GM21825 (cell line): Measurements from ENCODE around the gene LAYN.

Experiments used
- ATAC-seq: cut with Tn5 transposase; IDR thresholded peaks from one replicate; pipeline ENCODE4 v1.9.1; 2021; ENCODE audit warnings: mild to moderate bottlenecking, moderate library complexity; ENCODE audit not compliant: unreplicated experiment

Gene LAYN

DNA sequence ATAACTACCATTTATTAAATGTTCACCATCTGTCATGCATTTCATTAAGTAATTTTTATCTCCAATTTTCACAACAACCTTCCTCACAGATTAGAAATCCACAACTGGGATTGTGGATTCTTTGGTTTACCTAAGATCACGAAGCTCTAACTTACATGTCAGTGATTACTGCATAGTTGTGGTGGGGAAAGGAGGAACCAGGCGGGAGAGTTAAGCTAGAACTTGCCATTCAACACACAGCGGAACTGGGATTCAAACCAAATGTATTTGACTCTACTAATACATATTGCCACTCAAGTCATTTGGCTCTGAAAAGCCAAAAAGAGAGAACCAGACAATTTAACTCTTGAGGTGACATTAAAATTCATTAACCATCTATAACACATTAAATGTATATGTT, 10.4 kb upstream of the LAYN start:
- ATAC-seq, result no peak

DNA sequence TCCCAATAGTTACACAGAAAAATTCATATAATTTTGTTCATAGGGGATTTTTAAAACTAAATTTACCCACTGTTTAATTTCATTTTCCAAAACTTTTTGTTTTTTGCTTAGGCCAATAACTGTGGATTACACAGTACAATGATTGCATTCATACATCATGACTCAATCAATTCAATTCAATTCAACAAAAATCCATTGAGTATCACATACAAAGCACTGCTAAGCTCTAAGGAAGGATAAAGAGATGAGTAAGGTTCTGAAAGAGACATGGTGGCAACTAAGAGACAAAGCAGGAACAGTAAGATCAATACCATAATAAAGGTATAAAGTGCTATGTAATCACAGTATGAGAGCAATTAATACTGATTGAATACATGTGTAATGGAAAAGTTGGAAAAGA, 9.4 kb upstream of the LAYN start:
- no peak for ATAC-seq

DNA sequence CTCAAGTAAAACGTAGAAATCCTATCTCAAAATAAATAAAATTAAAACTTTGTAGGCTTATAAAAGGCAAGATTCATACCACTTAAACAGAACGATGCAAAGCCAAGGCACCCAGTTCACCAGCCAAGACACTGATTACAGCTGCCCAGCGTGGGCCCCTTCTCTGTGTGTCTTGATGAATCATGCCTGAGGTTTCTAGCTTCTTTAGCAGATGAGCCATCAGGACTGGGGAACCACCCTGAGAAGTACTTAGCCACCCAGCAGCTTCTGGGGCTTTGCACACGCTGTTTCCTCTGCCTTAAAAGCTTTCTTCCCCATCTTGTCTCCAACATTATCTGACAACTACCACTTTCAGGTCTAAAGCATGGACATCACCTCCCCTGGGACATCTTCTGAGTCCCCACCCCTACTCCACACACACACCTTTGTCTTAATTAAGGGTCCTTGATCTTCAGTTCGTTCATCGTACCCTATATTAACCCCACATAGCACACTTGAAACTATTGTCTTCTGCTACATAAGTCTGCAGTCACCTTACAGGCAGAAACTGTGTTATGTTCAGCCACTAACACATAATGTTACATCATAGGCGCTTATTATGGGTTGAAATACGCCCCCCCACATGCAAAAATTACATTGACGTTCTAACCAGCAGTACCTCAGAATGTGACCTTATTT, 8.7 kb upstream of the LAYN start:
- ATAC-seq, result peak; percentile 83

DNA sequence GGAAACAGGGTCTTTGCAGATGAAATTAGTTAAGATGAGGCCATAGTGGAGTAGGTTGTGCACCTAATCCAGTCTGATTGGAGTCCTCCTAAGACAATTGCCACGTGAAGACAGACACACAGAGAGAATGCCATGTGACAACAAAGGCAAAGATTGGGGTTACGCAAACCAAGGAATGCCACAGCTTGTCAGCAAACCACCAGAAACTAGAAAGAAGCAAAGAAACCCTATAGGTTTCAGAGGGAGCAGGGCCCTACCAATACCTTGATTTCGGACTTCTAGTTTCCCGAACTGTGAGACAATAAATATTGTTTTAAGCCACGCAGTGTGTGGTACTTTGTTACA, 8.2 kb upstream of the LAYN start:
- no peak for ATAC-seq

DNA sequence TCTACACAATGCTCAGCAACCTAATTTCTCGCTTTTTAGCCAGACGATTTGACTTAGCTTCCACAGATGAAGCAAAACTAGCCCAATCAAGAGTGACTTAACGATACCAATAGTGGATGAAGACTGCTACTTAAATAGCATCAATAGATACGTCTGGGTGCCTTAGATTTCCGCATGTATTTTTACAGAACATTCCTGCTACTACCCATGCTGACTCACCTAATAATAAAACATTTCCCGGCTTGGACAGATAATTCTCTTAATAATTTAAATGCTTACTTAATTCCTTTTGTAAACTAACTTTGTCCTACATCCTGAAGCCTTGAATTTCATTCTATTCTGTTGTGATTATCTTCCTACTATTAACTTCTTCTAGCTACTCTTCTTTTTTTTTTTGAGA, 5.2 kb upstream of the LAYN start:
- no peak for ATAC-seq

DNA sequence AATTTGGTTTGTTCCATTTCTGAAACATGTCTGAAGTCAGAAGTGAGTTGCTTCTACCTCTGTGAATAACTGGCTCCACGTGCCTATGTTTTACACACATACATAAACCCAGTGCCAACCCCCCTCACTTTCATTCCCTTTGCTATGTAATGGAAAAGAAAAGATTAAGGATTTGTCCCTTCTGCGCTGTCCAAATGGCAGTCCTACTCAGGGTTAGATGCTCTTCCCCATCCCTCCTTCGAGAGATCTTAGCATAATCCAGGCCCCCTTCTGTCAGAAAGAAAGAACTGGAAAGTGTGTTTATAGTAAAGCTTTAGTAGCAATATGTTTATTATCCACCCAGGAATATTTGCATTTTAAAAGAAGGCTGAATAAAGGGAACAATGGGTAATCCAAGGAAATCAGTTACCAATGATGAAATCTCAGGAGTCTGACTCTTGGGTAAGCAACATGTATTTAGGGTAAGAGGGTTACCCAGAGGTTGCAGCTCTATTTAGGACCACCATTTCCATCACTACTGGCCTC, 3.1 kb upstream of the LAYN start:
- no peak for ATAC-seq

DNA sequence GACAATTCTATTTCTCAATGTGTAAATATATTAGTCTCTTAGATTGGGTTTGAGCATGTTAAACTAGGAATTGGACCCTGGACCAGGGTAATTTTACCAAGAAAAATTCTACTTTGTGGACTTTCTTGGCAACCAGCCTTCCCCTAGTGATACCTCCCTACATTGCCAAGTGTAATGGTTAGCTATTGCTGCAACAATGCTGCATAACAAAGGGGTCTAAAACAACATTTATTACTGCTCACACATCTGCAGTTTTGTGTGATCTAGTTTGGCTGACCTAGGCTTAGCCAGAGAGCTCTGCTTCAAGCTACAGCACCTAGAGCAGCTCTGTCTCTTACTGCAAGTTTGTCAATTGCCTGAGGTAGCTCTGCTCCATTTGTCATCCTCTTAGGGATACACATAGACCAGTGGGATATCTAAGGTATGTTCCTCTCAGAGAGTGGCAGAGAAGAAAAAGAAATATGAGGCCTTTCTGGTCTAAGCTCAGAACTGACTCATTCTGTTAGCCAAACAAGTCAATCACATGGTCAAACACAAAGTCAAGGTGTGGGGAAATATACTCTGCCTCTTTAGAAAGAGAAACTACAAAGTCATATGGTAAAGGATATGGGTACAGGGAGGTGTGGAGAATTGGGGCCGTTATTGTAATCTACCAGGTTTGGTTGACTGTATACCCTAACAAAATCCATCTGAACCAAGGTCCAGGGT, 2.0 kb upstream of the LAYN start:
- no peak for ATAC-seq

DNA sequence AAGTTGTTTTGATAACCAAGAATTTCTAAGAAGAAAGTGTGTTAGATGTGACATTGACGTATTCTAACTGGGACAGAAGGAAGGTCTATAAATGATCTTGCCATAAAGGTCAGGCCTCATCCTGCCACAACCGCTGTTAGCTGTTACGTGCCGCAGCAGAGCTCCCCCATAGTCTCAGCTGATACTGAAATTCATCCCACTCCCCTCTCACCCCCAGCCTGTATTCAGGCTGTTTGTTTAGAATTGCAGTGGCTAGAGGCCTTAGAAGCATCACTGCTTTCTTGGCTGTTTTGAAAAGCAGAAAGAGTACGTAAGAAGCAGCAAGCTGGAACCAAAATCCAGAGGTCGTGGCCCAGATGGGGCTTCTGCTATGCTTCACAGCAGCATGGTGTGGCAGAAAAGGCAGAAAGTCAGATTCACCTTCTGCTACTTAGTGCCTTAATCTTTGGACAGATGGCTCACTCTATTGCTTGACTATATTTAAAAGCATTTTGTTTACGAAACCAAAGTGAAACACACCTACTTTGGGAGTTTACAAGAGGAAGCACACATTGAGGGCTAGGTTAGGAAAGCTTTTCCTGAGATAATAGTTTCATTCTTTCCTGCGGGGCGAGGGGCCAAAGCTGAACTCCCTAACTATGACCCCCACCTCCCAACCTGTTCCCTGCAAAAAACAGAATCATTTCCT, 950 bp upstream of the LAYN start:
- ATAC-seq, result no peak

DNA sequence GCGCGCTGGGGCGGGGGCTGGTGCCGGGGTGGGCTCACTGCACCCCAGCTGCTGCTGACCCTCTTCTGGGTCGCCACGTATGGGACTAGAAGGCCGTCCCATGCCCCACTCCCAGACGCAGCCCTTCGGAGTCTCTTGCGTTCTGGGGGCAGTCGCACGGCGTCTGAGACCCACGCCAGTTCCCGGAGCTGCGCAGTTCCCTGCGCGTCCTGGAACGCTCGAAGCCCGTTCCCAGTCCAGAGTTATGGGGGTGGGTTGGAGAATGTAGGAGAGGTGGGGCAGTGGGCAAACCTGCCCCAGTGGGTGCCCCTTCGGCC, 375 bp downstream of the LAYN start:
- ATAC-seq, result no peak

DNA sequence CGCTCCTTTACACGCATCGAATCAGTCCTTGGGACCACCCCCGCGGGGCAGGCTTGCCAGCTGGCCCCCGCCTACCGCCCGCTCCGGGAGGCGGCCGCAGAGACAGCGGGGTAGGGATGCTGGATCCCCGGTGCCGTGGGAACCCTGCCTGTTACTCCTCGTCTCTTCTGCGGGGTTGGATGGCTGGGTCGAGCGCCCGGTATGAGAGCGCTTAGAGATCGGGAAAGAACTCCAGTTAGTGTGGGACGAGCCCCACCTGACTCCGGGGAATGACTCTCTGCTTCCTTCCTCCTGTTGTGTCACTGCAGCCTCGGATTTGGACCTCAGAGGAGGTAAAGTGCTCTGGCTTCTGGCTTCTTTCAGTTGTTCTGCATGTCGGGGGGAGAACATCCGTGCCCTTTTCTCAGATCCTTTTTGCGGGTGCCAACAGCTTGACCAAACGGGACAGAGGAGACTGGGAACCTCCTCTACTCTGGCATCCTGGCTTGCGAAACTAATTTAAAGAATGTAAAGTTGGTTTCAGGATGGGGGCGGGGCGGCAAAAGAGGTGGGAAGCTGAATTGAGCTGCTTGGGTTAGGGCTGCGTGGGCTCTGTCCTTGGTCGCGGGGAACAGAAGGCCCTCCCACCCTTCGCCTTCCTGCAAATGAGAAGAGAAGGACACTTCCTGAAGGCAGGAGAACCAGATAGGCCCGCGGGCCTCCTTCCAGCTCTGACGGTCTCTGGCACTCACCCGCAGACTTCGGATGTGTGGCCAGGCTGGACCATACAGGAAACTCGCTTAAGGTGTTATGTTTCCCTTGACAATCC, 938 bp downstream of the LAYN start:
- no peak for ATAC-seq

DNA sequence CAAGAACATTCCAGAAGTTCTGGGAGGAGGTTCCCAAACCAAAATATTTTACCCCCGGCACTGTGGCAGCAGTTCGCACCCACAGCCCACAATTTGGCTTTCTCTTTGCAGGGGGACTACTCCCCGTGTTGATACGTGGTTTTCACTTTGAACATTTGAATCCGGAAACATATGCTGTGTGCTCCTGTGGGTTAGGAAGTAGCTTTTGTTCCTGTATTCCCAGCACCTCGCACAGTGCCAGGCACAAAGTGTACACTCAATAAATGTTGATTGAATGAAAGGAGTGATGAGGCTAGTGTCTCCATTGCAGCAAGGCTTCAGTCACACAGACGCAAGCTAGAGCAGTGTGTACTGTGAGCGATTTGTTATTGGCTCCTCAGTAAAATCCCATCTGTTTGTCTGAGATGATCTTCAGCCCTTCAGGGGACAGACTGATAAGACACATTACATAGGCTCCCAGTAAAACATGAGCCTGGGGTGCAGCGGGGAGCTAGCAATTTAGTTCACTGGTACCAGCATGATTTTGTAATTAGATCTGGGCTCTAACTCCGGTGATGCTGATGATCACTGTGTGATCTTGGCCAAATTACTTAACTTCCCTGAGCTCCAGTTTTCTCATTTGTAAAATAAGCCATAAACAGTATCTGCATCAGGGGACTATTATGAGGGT, 2.2 kb downstream of the LAYN start:
- ATAC-seq, result no peak

DNA sequence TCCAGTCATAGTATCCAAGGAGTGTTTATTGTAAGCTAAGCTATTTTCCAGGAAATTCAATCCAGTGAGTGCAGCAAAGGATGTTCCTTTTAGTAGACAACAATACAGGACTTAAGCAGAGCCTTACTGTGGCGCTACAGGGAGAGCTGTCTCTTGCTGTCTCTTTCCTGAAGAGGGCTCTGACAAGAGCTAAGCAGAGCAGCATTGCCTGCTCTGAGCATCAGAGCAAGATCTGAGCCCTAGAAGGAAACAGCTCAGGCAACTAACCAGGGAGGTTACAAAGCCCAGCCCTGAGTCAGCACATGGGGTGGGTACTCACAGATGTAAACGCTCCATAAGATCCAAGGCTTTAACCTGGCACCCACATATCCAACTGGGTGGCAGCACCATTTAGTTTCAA, 8.0 kb downstream of the LAYN start:
- ATAC-seq, result no peak

DNA sequence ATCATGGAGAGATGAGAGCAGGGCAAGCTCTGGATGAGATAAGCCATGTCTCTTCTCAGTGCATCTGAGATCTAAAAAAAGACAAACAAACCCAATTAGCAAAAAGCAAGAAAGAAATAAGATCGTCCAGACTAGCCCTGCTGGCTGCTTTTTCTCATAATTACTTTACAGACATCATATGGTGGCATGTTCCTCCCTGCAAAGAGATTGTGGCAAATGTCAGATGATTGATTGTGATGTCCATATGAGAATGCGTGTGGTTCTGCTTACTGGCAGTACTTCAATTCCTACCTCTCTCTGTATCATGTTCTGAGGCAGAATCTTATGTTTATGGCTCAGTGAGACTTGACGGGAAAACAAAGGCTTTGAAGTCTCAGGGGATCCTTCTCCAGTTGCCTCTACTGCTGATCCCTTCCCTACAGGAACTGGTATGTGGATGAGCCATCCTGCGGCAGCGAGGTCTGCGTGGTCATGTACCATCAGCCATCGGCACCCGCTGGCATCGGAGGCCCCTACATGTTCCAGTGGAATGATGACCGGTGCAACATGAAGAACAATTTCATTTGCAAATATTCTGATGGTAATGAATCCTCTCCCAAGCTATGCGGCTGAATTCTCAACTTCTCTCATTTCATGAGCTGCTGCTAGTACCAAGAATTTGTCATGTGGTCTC, 8.8 kb downstream of the LAYN start:
- no peak for ATAC-seq

DNA sequence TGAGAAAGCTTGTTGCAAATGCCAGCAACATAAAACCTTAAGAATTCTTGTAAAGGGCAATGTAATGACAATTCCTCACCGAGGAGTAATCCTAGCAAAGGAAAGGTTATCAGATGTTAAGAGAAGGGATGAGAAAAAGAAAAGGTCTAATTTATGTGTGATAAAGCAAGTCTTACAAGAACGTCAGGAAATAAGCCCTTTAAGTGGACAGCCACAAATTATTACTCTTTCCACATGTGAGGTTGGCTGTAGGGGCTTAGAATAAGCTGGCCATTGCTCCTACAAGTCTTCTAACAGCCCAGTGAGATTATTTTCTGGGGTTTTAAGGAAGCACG, 9.3 kb downstream of the LAYN start:
- ATAC-seq, result no peak

DNA sequence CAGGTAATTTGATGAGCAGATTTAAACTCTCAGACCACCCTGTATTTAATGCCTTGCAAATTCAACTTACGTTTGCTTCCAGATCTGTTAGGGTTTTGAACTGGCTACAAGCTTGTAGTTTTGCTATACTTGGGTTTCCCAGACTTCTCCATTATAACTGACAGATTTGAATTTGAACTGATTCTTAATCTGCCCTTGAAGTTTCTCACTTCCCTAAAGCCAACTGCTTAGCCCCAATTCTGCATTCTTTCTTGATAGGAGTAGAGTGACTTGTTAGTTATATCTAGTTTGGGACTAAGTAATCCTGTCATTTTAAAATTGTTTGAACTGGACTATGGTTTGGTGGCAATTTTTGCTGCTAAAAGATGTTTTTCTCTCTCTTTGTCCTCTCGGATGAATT, 9.7 kb downstream of the LAYN start:
- ATAC-seq, result no peak

DNA sequence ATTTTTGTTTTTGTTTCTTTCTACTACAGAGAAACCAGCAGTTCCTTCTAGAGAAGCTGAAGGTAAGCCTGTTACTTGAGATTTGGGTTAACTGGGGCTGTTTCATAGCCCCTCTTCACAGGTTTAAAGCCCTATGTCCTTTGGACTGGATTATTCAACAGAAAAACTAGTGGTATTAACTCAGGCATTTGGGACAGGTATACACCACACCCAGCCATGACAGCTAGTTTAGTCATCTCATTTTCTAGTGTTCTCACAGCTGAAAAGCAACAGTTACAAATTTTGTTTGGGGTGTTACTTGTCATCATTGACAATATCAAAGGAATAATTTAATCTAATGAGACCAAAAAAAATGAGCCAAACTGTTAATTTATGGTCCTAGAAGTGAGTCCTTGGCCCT, 14.0 kb downstream of the LAYN start:
- no peak for ATAC-seq

DNA sequence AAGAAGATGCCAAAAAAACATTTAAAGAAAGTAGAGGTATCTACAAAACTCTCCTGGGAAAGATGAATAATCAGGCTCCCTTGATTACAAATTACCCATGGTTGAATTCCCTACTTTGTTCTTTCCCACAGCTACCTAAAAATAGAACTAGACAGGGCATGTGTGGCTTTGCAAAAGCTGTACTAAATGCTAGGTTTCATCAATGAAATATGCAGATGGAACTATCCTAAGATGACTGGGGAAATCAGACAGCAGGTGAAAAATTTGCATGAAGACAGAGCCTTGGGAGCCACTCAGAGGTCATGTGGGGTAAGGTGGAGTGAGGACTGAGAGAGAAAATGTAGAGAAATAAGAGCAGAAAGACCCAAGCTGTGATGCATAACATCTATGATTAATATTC, 14.7 kb downstream of the LAYN start:
- ATAC-seq, result no peak

DNA sequence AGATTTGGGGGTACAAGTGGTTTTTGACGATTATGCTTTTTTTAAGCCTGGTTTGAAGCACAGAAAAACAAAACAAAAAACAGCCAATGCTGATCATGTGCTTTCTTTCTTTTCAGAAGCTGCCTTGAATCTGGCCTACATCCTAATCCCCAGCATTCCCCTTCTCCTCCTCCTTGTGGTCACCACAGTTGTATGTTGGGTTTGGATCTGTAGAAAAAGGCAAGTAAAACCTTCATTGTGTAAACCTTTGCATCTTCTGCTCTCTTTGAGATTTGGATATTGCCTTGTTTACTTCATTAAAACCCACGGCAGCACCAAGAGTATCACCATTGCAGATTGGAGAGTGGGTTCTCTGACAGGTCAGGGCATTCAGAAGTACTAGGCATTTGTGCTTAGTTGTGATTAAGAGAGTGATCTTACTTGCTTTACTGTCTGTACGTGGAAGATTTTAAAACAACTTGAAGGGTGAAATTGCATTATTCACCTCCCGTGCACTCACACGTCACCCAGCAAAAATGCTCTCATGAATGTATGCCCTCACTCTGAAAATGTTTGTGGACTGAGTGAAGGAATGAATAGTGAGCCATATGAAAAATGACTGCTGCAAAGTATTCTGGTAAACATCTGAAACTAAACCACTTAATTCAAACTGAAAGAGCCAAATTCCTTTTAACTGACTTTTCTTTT, 17.0 kb downstream of the LAYN start:
- ATAC-seq, result no peak

DNA sequence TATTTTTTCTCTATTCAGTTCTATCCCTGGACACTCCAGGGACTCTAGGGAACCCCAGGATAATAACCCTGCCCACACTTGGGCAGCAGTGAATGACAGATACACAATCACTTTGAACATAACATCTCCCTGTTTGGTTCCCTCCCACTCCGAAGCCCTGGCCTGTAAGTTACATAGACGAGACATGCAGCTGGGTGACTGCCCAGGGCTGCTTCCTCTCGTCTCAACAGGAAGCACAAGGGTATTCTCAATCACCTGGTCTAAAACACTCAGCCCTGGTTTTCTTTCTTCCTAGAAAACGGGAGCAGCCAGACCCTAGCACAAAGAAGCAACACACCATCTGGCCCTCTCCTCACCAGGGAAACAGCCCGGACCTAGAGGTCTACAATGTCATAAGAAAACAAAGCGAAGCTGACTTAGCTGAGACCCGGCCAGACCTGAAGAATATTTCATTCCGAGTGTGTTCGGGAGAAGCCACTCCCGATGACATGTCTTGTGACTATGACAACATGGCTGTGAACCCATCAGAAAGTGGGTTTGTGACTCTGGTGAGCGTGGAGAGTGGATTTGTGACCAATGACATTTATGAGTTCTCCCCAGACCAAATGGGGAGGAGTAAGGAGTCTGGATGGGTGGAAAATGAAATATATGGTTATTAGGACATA, 19.4 kb downstream of the LAYN start:
- no peak for ATAC-seq
